ENCODE measurements around the gene ZNF22.
A peak's percentile ranks its signal among the peaks of the same experiment; 100 is the strongest.

The ZNF22 gene

DNA sequence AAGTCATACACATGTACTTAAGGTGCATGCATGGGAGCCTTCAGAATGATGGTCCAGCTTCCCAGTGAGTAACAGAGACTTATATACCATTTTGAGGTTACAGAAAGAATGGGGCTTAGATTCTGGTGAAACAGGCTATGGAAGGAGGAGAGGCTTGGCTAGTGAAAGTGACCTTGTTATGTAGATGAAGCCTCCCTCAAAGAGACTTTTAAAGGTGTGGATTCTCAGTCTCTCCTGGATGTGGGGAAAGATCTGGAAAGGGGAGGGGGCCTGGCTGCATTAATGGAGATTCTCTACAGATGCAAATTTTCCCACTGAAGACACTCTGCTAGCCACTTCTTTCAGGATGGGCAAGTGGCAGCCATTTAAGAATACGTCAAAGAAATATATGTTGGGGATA, 35.6 kb upstream of the ZNF22 start:
- DNase-seq (ENCODE audit: low read depth in 2 of 2) = no peak

DNA sequence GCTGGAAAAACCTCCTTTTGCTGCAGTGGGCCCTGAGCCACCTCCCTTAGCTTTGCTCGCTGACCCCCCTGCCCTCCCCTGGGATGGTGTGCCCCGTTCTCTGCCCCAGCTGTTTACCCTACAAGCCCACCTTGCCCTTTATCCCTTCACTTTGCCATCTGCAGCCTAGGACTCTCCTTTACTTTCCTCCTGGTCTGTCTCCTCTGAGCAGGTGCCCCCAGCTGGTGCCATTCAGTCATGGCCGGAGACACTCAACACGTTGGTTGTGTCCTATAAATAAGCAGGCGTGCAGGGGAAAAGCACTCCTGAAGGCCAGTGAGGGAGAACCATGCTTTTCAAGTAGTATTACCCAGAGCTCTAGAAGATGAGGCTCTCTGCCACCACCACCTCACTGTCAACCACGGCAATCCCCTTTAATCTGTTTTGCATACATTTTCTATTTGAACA, 35.0 kb upstream of the ZNF22 start:
- DNase-seq (ENCODE audit: low read depth in 2 of 2) = no peak

DNA sequence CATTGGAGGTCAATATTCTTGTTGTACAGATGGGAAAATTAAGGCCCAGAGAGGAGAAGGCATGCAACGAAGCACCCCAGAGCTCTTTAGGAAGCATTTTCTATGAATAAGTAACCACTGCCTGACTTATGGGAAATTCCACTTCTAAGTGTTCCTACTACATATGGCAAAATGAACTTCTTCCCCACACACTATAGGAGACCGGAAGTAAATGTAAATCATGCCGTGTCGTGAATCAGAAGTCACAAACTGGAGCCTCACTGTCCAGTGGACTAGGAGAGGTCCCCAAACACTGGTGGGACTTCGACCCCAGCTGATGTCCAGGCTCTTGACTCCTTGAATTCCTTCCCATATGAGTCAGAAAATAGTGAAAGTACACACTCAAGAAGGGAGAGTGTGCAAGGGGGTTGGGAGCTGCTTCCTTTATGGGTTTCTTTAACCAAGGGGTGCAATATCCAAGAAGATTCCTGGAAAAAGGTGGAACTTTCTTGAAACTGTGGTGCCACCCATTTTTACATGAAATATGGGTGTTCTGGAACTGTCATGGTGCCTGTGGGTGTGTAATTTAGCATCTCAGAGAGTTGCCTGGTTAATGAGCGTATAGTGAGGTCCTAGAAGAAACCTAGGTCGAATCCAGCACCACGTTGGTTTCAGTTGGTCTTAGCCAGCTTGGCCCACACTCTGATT, 34.5 kb upstream of the ZNF22 start:
- no peak for DNase-seq (ENCODE audit: low read depth in 2 of 2)

DNA sequence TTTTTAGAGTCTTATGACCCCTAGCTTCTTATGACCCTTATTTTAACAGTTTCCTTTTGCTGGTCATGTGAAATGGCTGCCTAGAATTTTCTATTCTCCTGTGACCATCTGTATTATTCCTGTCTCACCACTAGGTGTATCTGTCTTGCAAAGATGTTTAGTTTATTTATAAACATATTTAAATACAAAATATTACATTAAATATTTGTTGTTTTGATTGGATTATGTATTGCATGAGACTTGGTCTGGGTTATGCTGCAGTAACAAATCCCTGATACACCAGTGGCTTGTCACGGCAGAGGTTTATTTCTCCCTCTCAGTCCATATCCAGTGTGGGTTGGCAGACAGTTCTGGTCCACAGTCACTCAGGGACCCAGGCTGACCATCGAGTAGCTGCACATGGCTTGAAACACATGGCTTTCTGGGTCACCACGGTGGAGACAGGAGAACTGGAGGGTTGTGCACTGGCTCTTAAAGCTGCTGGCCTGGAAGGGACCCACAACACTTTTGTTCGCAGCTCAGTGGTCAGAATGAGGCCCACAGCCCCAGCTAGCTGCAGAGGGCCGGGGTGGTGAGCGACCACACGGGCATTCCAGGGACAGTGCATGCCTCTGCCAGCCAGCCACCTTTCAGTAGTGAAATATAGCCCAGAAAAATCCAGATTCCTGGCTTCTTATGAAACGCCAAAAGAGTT, 33.8 kb upstream of the ZNF22 start:
- no peak for DNase-seq (ENCODE audit: low read depth in 2 of 2)

DNA sequence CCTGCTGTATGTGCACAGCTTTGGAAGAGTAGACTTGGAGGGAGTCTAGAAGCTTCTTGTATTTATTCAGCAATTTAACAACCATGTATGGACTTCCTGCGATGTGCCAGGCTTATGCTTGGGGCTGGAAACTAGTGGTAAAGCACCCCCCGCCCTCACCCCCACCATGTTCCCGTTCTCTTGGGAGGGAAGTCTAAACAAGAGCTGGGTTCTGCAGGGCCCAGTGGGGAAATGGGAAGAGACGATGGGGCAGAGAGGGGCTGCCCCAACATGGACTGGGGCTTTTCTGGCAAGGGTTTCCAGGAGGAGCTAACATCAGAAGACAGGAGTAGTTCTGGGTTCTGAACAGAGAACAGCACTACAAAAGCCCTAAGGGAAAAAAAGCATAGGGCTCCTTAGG, 33.1 kb upstream of the ZNF22 start:
- DNase-seq (ENCODE audit: low read depth in 2 of 2) = no peak

DNA sequence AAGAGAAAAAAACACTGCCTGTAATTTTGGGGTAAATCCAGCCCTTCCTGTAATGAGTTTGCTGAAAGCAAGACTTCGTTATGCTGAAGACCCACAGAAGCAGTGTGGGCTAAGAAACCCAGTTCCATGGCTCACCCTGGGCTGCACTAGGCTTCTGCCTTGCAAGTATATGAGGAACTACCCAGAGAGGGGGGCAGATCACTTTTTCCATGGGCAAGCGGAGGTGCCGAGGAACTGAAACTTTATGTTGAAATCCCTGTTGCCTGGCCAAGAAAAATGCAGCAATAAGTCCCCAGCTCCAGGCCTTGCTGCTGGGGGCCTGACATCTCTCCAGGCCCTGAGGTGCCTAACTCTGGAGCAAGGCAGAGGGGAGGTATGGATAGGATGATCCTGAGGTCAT, 32.6 kb upstream of the ZNF22 start:
- no peak for DNase-seq (ENCODE audit: low read depth in 2 of 2)

DNA sequence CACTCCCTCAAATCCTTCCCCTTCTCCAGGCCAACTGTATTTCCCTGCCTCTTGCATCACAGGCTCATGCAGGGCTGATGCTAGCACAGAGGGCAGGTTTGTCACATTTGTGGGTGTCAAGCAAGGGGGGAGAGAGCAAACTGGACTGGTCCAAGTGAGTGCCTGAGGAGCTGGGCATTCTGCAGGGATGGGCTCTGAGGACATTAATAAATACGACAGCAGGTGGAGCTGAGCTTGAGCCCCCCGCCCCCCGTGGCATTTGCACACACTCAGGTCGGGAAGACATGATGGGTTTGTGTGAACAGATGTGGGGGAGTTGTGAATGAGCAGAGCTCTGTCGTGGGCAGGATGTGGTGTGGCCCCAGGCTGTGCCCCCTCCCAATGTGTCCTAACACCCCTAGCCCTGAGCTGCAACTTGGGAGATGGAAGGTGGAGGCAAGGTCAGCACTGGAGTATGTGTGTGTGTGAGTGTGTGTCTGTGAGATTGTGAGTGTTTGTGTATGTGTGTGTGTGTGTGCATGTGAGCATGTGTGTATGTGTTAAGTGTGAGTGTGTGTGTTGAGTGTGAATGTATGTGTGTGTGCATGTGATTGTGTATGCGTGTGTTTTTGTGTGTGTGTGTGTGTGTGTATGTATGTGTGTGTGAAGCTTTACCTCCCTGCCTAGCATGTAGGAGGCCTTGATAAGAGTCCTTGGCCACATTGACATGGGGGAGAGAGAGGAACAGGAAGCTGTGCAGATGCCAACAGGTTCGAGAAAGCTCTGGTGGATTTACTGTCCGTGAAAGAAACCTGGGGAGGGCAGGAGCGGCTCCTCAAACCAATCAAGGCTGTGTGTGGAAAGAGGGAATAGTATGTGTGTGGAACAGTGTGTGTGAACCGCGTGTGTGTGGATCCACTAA, 32.0 kb upstream of the ZNF22 start:
- DNase-seq (ENCODE audit: low read depth in 2 of 2) = no peak

DNA sequence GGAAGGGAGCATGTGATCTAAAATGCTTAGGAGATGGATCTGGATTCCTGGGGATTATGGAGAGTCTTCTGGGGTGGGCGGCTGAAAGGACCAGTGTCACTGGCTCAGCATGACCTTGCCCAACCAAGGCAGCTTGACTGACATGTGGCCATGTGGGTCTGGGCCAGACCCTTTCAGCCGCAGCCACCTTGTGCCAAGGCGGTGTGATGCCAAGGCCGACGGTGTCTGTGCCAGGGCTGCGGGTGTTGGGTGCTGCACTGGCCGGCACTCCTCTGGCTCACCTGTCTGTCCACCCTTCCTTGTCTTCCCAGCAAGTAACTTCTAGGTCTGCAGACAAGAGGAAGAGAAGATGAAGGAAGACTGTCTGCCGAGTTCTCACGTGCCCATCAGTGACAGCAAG, 30.9 kb upstream of the ZNF22 start:
- DNase-seq (ENCODE audit: low read depth in 2 of 2) = no peak

DNA sequence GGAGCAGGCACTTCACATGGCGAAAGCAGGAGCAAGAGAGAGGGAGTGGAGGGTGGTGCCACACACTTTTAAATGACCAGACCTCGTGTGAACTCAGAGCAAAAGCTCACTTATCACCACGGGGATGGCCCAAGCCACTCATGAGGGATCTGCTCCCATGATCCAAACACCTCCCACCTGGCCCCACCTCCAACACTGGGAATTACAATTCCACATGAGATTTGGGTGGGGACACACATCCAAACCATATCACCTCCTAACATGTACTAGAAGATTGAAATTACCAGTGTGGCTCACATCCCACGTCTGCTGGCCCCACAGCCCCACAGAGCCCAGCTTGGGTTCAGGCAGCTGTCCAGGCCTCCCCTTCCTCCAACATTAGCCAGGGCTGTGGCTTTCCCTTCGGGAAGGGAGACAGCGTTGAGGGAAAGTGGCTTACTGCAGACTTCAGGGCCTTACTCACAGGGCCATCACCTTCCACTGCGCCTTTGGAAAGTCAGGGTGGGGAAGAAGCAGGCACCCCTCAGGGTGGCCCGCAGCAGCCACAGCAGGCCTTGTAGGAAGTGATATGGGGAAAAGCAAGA, 29.8 kb upstream of the ZNF22 start:
- DNase-seq (ENCODE audit: low read depth in 2 of 2) = no peak

DNA sequence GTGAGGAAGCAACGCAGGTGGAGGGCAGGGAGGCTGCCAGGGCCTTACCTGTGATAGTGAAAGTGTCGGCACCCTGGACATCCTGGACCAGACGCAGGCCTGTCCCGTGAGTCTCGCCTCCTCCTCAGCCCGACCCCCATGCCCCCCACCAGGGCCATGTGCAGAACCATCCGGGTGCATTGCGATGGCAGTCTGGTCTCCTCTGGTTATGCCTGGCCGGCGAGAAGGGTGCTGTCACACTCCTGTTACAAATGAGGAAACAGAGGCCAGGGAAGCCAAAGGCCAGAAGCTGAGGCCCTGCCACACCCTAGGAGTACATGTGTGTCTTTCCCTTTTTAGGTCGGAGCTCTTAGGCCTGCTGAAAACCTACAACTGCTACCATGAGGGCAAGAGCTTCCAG, 29.3 kb upstream of the ZNF22 start:
- no peak for DNase-seq (ENCODE audit: low read depth in 2 of 2)

DNA sequence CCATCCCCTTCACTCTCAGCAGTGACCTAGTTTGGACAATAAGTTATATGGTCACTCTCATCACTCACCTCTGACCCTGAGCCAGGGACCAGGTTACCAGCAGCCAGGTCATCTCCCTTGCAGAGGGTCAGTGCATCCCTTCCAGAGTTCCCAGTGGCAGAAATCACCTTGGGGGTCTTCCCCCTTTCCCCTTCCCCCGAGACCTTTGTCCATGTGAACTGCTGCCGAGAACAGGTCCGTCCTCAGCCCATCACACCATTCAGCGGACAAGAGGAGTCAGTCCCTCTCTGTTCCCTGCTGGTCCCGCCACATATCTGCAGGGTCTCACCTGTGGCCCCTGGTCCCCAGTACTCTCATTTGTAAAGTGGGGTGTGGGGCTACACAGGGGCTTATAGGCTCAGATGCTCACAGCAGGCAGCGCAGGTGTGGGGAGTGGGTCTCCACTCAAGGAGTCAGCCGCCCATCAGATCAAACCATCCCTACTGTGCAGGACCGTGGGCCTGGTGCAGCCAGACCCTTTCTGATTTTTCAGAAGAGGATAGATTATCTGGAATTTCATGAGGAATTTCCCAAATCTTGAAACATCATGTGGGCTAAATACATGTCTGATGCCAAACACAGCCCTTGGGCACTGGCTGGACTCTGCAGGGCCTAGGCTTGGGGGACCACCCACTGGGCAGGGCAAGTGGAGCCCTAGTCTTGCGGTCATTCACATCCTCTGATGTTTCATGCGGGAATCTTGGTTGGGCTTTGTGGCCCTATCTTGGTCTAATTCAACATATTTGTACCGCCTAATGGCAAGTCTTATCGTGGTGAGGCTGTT, 28.6 kb upstream of the ZNF22 start:
- DNase-seq (ENCODE audit: low read depth in 2 of 2) = no peak

DNA sequence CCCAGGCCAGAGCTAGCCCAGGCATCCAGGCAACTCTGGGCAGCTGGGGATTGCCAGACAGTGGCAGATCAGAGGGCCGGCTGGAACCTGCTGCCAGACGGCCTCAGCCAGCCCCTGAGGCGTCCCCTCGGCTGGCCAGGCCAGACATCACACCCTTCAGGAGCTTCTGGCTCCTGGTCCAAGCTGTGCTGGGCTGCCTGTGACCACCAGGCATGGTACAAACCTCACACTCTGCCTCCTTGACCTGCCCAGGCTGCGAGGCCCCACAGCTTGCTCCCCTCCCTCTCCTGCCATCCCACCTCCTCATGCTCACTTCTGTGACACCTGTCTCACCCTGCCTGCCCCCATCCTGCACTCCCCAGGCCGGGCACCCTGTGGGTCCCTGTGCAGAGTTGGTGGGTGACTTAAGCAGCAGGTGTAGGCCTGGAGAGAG, 27.8 kb upstream of the ZNF22 start:
- no peak for DNase-seq (ENCODE audit: low read depth in 2 of 2)

DNA sequence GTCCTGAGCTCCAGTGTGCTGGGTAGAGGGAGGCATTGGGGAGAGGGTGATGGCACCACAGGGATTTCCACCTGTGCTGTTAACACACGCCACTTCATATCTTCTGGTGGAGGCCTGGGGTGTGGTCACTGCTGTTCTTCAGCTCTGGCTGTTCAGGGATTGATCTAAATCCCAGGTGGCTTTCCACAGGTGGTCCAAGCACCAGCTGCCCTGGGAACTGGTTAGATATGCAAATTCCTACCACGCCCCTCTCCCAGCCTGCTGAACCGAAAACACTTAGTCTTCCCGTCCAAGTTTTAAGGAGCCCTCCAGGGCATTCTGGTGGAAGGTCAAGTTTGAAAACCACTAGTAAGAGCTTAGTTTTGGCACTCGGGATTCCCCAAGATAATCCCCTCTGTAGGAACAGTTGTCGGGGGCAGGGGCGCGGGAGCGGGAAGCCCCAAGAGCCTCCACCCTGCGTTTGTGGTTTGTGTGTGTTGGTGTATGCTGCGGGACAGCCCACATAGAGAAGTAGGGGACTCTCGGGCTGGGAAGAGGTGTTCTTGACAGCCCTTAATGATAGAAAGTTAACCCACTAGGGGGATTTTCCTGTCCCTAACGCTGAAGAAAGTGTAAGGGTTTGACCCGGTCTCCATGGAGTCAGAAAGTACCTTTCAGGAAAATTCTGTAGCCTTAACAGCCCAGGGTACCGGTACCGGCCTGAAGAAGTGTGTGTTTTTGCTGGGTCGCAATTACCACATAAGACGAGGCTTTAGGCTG, 27.2 kb upstream of the ZNF22 start:
- DNase-seq (ENCODE audit: low read depth in 2 of 2) = no peak

DNA sequence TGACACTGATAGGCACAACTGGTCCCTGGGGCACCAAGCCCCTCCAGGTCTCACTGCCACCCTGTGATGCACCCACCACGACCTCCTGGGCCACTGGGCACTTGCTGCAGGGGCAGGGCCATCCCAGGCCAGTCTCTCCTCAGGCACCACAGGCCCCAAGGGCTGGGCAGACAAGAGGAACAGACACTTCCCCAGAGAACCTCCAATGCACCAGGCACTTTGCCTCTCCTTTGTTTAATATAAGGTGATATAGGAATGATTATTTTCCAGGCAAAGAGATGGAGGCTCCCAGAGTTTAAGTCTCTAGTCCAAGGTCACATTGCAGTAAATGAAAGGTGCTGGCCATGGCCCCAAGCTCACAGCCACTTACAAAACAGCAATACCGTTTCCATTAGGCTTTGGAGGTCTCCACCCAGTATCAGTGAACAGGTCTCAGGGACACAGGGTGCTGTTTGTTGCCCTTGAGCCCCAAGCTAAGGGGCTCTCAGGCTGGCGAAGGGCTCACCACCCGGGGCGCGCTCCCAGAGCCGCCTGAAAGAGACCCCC, 26.6 kb upstream of the ZNF22 start:
- DNase-seq (ENCODE audit: low read depth in 2 of 2) = no peak

DNA sequence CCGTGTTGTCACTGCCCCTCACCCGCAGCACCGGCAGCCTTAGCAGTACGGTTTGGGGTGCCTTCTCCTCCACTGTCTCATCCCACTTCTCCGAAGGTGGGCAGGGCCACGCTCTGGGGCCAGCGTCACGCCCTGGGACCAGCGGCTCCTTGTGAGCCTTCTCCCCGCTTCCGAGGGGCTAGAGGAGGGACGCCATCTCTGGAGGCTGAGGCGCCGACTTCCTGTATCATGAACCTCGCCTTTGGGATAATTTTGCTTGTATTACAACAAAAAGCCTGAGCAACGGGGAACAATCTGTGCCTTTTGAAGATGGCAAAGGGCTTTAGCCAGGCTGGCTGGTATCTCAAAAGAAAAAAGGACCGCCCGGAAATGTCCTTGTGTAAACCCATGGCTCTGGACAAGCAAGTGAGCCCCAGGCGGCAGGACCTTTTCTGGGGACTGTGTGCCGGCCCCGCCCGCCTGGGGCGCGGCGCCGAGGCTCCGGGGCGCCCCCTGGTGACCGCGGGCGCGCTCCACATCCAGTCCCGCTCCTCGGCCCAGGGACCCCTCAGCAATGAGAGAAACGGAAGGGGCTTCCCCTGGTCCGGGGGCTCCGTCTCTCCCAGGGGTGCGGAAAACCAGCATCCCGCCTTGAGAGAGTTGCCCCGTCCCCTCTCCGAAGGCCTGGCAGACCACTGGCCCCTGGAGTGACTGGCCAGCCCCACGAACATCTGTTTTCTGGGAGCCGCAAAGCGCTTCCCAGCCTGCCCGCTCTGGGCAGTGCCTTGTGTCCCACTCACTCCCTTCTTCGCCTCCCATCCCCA, 25.9 kb upstream of the ZNF22 start:
- DNase-seq (ENCODE audit: low read depth in 2 of 2) = peak in 1 of 2 donors; percentile 49

DNA sequence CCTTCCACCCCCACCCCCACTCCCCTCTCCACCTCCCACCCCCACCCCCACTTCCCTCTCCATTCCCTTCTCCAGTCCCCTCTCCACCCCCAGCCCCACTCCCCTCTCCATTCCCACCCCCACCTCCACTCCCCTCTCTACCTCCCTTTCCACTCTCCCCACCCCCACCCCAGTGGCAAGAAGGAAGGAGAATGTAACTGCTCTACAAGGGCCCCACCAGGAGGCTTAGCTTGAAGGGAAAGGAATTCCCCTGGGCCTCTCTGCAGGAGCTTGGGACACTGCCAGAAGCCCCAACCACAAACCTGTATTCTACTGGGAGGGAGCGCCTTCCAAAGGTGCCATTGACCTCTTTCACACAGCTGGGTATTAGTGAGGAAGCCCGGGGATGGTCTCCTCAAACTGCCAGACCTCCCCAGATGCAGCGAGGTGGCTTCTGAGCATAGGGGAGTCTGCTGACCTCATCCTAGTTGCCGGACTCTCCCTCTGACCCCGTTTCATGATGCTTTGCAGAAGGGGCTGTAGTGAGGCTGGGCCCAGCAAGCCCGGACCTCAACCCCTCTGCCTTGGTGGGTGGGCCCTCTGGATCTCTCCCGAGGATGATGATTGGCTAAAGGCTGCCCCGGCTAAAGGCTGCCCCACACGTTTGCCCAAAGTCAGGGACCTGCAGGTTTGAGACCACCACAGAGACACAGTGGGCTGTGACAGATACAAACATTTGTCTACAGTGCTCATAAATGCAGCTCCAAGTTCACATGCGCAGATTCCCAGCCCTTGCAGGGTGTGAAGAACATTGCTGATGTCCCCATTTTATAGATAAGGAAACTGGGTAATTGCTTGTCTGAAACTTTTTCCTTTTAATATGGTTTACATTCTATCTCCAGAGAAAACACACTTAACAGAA, 25.0 kb upstream of the ZNF22 start:
- no peak for DNase-seq (ENCODE audit: low read depth in 2 of 2)

DNA sequence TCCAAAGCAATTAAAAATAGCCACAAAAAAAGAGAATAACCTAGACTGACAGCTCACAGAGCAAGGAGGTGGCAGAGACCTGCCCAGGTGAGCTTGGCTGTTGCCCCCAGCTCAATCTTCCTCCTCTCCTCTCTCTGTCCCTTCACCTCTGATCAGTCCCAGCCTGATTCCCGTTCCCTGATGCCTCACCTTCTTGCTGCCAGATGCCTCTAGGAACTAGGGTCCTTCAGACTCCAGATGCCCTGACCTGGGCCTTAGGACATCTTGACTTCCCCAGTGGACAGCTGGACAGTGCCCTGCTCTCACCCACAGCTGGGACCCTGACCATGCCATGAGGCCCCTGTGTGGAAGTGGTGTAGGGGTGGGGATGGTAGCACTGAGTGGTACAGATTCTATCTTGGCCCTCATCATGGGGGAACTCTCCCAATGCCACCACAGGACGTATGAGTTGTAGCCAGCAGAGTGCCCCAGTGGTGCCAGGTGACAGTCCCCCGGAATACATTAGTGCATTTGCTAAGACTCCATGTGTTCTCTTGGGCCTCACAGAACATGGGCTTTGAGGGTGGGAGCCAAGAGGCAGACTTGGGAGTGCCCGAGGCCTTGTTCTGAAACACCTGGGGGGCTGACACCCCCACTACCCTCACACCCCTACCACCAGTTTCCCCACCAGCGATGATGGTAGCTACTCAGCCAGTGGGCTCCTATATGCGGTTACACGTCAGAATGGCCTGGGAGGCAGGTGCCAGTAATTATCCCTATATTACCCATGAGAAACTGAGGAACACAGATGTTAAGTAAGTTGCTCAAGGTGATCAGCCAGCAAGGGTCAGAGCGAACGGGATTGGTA, 24.1 kb upstream of the ZNF22 start:
- DNase-seq (ENCODE audit: low read depth in 2 of 2) = no peak

All from stimulated activated CD4-positive, alpha-beta T cell treated with anti-CD3 and anti-CD28 coated beads, Interleukin-15, amount 100 ng/mL, for 48 hours (primary cell).